Fibroblast of lung (primary cell): ENCODE data around the gene PCSK6.

ENCODE experiments used
- CTCF ChIP-seq, 2 donors: IDR thresholded peaks in 1 of 2; conservative IDR thresholded peaks in 1 of 2; 1 replicate in 1 of 2; 2 replicates in 1 of 2; pipeline ENCODE4 v1.5.1; 2011 to 2012; ENCODE audit warnings: low read length in 2 of 2, control low read depth in 1 of 2, inconsistent platforms in 1 of 2, low read depth in 1 of 2, mild to moderate bottlenecking in 1 of 2
- EZH2 ChIP-seq: IDR thresholded peaks from 2 replicates; pipeline ENCODE4 v1.5.1; 2012; ENCODE audit warnings: low read length, control low read depth, mild to moderate bottlenecking; ENCODE audit errors: missing control alignments

- TF ChIP-seq EZH2 (no peak), CTCF (conservative IDR thresholded peaks at IDR 0.05 in 1 of 2, IDR thresholded peaks at IDR 0.05 in 1 of 2; ENCODE audit: low read depth in 1 of 2, low read length in 2 of 2) (no peak)
Measured at GRCh38 chr15:101394654-101395053, 94.9 kb downstream of the PCSK6 start.
